Suprapubic skin (tissue), 3 donors: Measurements from ENCODE around the gene ING3.

ENCODE experiments used
- CTCF ChIP-seq, 2 donors: fragments of 200-600 bp in 1 of 2; fragments of 450-650 bp in 1 of 2; sonication (generic) in 1 of 2; IDR thresholded peaks; one replicate each; pipeline ENCODE4 v1.5.1; 2016 to 2019; ENCODE audit warnings: antibody characterized with exemption in 2 of 2, mild to moderate bottlenecking in 1 of 2, moderate library complexity in 1 of 2
- POLR2A ChIP-seq, 2 donors: fragments of 450-650 bp; IDR thresholded peaks; one replicate each; pipeline ENCODE4 v1.6.1; 2017; ENCODE audit warnings: antibody characterized with exemption in 2 of 2, mild to moderate bottlenecking in 2 of 2, moderate library complexity in 2 of 2

- no peak for TF ChIP-seq CTCF (IDR thresholded peaks at IDR 0.05)
- no peak for TF ChIP-seq POLR2A (IDR thresholded peaks at IDR 0.05)
Observed at GRCh38 chr7:120960714-120961113, 10.1 kb downstream of the ING3 start.
